ENCODE results near the gene NEGR1.

Gene NEGR1

GRCh38 chr1:71733121-71733520 is 549.2 kb downstream of the NEGR1 start:
- Histone ChIP-seq H3K27me3 (ENCODE audit: control insufficient read depth in 1 of 2, insufficient read depth in 2 of 2, low read length in 2 of 2) (no peaks in the 10 kb centered on the region), H3K4me3 (ENCODE audit: low read length in 2 of 2) (no peak overlapping the region), H3K36me3 (ENCODE audit: control insufficient read depth in 2 of 2, insufficient read depth in 2 of 2, low read length in 2 of 2) (no peaks in the 10 kb centered on the region)

GRCh38 chr1:71721532-71721931 is 560.8 kb downstream of the NEGR1 start:
- no peaks in the 10 kb centered on the region for H3K36me3 ChIP-seq (ENCODE audit: control insufficient read depth in 2 of 2, insufficient read depth in 2 of 2, low read length in 2 of 2)
- no peaks in the 10 kb centered on the region for H3K9me3 ChIP-seq (ENCODE audit: control insufficient read depth in 2 of 2, low read length in 2 of 2)
- H3K9ac ChIP-seq (ENCODE audit: low read length in 2 of 2), result no peak overlapping the region
- H3K4me3 ChIP-seq (ENCODE audit: low read length in 2 of 2), result no peak overlapping the region
- no peaks in the 10 kb centered on the region for H3K4me1 ChIP-seq (ENCODE audit: control insufficient read depth, insufficient read depth, low read length)
- H3K27me3 ChIP-seq (ENCODE audit: control insufficient read depth in 1 of 2, insufficient read depth in 2 of 2, low read length in 2 of 2), result no peaks in the 10 kb centered on the region
- H3K27ac ChIP-seq (ENCODE audit: low read length), result no peak overlapping the region

More at GRCh38 chr1:71733121-71733520, 549.2 kb downstream of the NEGR1 start:
- Histone ChIP-seq H3K9ac (ENCODE audit: low read length in 2 of 2) (no peak overlapping the region), H3K9me3 (ENCODE audit: control insufficient read depth in 2 of 2, low read length in 2 of 2) (no peaks in the 10 kb centered on the region), H3K27ac (ENCODE audit: low read length) (no peak overlapping the region), H3K4me1 (ENCODE audit: control insufficient read depth, insufficient read depth, low read length) (no peaks in the 10 kb centered on the region)

DNA sequence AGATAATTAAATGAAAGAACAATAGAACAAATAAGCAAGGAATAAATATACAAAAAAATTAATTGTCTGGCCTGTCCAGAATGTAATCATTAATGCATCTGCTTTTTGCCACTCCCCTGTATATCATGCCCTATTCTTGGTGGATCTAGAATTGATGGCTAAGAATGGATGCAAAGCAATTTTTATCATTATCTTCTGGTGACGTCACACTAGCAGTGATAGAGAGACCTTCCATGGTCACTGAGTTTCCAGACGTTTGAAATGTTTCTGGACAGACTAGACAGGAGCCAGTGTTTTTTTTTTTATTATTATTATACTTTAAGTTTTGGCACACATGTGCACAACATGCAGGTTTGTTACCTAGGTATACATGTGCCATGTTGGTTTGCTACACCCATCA is 563.0 kb downstream of the NEGR1 start:
- Histone ChIP-seq H3K4me3 (ENCODE audit: low read length in 2 of 2) (no peak overlapping the region), H3K27ac (ENCODE audit: low read length) (no peak overlapping the region), H3K9me3 (ENCODE audit: control insufficient read depth in 2 of 2, low read length in 2 of 2) (no peaks in the 10 kb centered on the region), H3K27me3 (ENCODE audit: control insufficient read depth in 1 of 2, insufficient read depth in 2 of 2, low read length in 2 of 2) (no peaks in the 10 kb centered on the region), H3K36me3 (ENCODE audit: control insufficient read depth in 2 of 2, insufficient read depth in 2 of 2, low read length in 2 of 2) (no peaks in the 10 kb centered on the region), H3K9ac (ENCODE audit: low read length in 2 of 2) (no peak overlapping the region), H3K4me1 (ENCODE audit: control insufficient read depth, insufficient read depth, low read length) (no peaks in the 10 kb centered on the region)

DNA sequence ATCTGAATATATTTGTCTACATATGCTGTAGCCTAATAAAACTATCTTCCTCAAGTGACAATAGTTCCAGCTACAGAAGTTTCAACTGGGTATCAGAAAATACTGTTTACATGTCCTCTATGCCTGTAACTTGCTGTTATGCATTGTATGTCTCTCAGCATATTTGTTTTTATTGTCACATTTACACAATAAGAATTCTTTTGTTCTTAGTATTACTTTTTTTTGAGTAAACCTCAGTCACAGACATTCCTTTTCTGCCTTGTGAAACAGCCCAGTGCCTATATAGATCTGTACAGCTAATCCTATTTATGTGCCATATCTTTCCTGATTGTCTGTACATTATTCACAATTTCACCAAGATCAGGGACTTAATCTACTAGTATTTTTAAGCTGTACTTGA is 565.2 kb downstream of the NEGR1 start:
- Histone ChIP-seq H3K36me3 (ENCODE audit: control insufficient read depth in 2 of 2, insufficient read depth in 2 of 2, low read length in 2 of 2) (no peaks in the 10 kb centered on the region), H3K9ac (ENCODE audit: low read length in 2 of 2) (no peak overlapping the region), H3K27me3 (ENCODE audit: control insufficient read depth in 1 of 2, insufficient read depth in 2 of 2, low read length in 2 of 2) (no peaks in the 10 kb centered on the region), H3K4me1 (ENCODE audit: control insufficient read depth, insufficient read depth, low read length) (no peaks in the 10 kb centered on the region), H3K9me3 (ENCODE audit: control insufficient read depth in 2 of 2, low read length in 2 of 2) (no peaks in the 10 kb centered on the region), H3K27ac (ENCODE audit: low read length) (no peak overlapping the region), H3K4me3 (ENCODE audit: low read length in 2 of 2) (no peak overlapping the region)

- Histone ChIP-seq H3K27ac (ENCODE audit: low read length) (no peak overlapping the region), H3K4me1 (ENCODE audit: control insufficient read depth, insufficient read depth, low read length) (no peaks in the 10 kb centered on the region), H3K27me3 (ENCODE audit: control insufficient read depth in 1 of 2, insufficient read depth in 2 of 2, low read length in 2 of 2) (no peaks in the 10 kb centered on the region), H3K9me3 (ENCODE audit: control insufficient read depth in 2 of 2, low read length in 2 of 2) (no peaks in the 10 kb centered on the region), H3K9ac (ENCODE audit: low read length in 2 of 2) (no peak overlapping the region), H3K4me3 (ENCODE audit: low read length in 2 of 2) (no peak overlapping the region), H3K36me3 (ENCODE audit: control insufficient read depth in 2 of 2, insufficient read depth in 2 of 2, low read length in 2 of 2) (no peaks in the 10 kb centered on the region)
Observed at GRCh38 chr1:71711456-71711855, 570.9 kb downstream of the NEGR1 start.

- Histone ChIP-seq H3K9ac (ENCODE audit: low read length in 2 of 2) (no peak overlapping the region), H3K27me3 (ENCODE audit: control insufficient read depth in 1 of 2, insufficient read depth in 2 of 2, low read length in 2 of 2) (no peaks in the 10 kb centered on the region), H3K4me3 (ENCODE audit: low read length in 2 of 2) (no peak overlapping the region)
Observed at GRCh38 chr1:71706029-71706671, 576.2 kb downstream of the NEGR1 start.

GRCh38 chr1:71698186-71698585 is 584.2 kb downstream of the NEGR1 start:
- Histone ChIP-seq H3K36me3 (ENCODE audit: control insufficient read depth in 2 of 2, insufficient read depth in 2 of 2, low read length in 2 of 2) (no peaks in the 10 kb centered on the region), H3K9me3 (ENCODE audit: control insufficient read depth in 2 of 2, low read length in 2 of 2) (no peaks in the 10 kb centered on the region), H3K4me3 (ENCODE audit: low read length in 2 of 2) (no peak overlapping the region), H3K27me3 (ENCODE audit: control insufficient read depth in 1 of 2, insufficient read depth in 2 of 2, low read length in 2 of 2) (no peaks in the 10 kb centered on the region), H3K27ac (ENCODE audit: low read length) (no peak overlapping the region), H3K9ac (ENCODE audit: low read length in 2 of 2) (no peak overlapping the region), H3K4me1 (ENCODE audit: control insufficient read depth, insufficient read depth, low read length) (no peaks in the 10 kb centered on the region)

More at GRCh38 chr1:71706029-71706671, 576.2 kb downstream of the NEGR1 start:
- Histone ChIP-seq H3K9me3 (ENCODE audit: control insufficient read depth in 2 of 2, low read length in 2 of 2) (no peaks in the 10 kb centered on the region), H3K4me1 (ENCODE audit: control insufficient read depth, insufficient read depth, low read length) (no peaks in the 10 kb centered on the region), H3K36me3 (ENCODE audit: control insufficient read depth in 2 of 2, insufficient read depth in 2 of 2, low read length in 2 of 2) (no peaks in the 10 kb centered on the region), H3K27ac (ENCODE audit: low read length) (no peak overlapping the region)

DNA sequence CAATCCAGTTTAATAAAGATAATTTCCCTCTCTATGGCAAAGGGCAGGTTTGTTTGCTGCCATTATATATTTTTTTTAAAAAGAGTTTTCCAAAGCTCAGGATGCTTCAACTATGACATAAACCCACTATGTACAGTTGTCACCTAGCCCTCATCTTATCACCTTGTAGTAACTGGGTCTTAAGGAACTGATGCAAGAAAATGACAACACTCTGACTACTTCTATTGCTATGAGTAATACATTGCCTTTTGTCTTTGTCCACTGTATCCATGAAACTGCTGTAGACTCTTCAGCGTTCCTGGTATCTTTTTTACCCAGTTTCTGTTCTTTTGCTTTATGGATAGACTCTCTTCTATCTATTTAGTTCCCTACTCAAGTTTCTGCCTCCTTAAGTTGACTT is 586.5 kb downstream of the NEGR1 start:
- Histone ChIP-seq H3K9me3 (ENCODE audit: control insufficient read depth in 2 of 2, low read length in 2 of 2) (no peaks in the 10 kb centered on the region), H3K36me3 (ENCODE audit: control insufficient read depth in 2 of 2, insufficient read depth in 2 of 2, low read length in 2 of 2) (no peaks in the 10 kb centered on the region), H3K4me1 (ENCODE audit: control insufficient read depth, insufficient read depth, low read length) (no peaks in the 10 kb centered on the region), H3K4me3 (ENCODE audit: low read length in 2 of 2) (no peak overlapping the region), H3K9ac (ENCODE audit: low read length in 2 of 2) (no peak overlapping the region), H3K27ac (ENCODE audit: low read length) (no peak overlapping the region), H3K27me3 (ENCODE audit: control insufficient read depth in 1 of 2, insufficient read depth in 2 of 2, low read length in 2 of 2) (no peaks in the 10 kb centered on the region)

DNA sequence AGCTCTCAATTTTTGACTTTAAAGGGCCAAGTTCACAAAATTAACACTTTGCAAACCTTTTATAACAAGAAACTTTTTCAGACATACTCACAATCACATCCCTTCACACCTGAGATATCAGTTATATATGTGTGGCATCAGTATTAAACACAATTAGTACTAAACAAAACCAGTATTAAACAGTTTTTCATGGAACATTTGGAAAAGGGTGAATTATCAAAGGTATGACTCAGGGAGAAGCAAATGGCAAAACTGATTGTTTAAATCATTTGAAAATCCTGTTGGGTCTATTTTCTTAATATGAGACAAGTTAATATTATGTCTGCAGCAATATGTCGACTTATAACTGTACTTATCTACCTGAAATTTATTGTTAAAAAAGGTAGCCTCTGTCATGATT is 587.3 kb downstream of the NEGR1 start:
- Histone ChIP-seq H3K9ac (ENCODE audit: low read length in 2 of 2) (no peak overlapping the region), H3K9me3 (ENCODE audit: control insufficient read depth in 2 of 2, low read length in 2 of 2) (no peaks in the 10 kb centered on the region), H3K27me3 (ENCODE audit: control insufficient read depth in 1 of 2, insufficient read depth in 2 of 2, low read length in 2 of 2) (no peaks in the 10 kb centered on the region), H3K36me3 (ENCODE audit: control insufficient read depth in 2 of 2, insufficient read depth in 2 of 2, low read length in 2 of 2) (no peaks in the 10 kb centered on the region), H3K4me3 (ENCODE audit: low read length in 2 of 2) (no peak overlapping the region), H3K4me1 (ENCODE audit: control insufficient read depth, insufficient read depth, low read length) (no peaks in the 10 kb centered on the region), H3K27ac (ENCODE audit: low read length) (no peak overlapping the region)

DNA sequence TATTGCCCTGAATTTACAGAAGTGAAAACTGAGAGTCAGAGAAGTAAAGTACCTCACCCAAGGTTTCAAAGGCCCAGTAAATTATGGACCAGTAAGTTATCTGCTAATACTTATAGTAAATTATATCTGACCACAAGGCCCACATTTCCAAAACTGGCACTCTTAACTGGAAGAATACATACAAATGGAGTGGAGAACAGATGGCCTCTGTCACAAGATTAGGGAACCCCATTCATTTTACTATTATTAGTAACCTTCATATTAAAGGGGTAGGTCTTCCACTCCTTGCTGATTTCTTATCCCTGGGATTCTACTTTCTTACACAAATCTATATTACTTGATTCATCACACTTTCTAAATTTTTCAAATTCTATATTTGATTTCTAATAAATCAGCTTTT is 588.8 kb downstream of the NEGR1 start:
- no peak overlapping the region for H3K27ac ChIP-seq (ENCODE audit: low read length)
- no peak overlapping the region for H3K4me3 ChIP-seq (ENCODE audit: low read length in 2 of 2)
- no peak overlapping the region for H3K9ac ChIP-seq (ENCODE audit: low read length in 2 of 2)
- H3K9me3 ChIP-seq (ENCODE audit: control insufficient read depth in 2 of 2, low read length in 2 of 2), result no peaks in the 10 kb centered on the region
- H3K4me1 ChIP-seq (ENCODE audit: control insufficient read depth, insufficient read depth, low read length), result no peaks in the 10 kb centered on the region
- no peaks in the 10 kb centered on the region for H3K36me3 ChIP-seq (ENCODE audit: control insufficient read depth in 2 of 2, insufficient read depth in 2 of 2, low read length in 2 of 2)
- no peaks in the 10 kb centered on the region for H3K27me3 ChIP-seq (ENCODE audit: control insufficient read depth in 1 of 2, insufficient read depth in 2 of 2, low read length in 2 of 2)

GRCh38 chr1:71689635-71690034 is 592.7 kb downstream of the NEGR1 start:
- no peaks in the 10 kb centered on the region for H3K27me3 ChIP-seq (ENCODE audit: control insufficient read depth in 1 of 2, insufficient read depth in 2 of 2, low read length in 2 of 2)
- no peaks in the 10 kb centered on the region for H3K36me3 ChIP-seq (ENCODE audit: control insufficient read depth in 2 of 2, insufficient read depth in 2 of 2, low read length in 2 of 2)
- H3K4me3 ChIP-seq (ENCODE audit: low read length in 2 of 2), result no peak overlapping the region
- no peaks in the 10 kb centered on the region for H3K9me3 ChIP-seq (ENCODE audit: control insufficient read depth in 2 of 2, low read length in 2 of 2)
- H3K4me1 ChIP-seq (ENCODE audit: control insufficient read depth, insufficient read depth, low read length), result no peaks in the 10 kb centered on the region
- no peak overlapping the region for H3K9ac ChIP-seq (ENCODE audit: low read length in 2 of 2)
- no peak overlapping the region for H3K27ac ChIP-seq (ENCODE audit: low read length)

Measured in stomach smooth muscle (tissue), 2 donors.